ENCODE data around the gene AQP1.

- TF ChIP-seq, protein P1, sequence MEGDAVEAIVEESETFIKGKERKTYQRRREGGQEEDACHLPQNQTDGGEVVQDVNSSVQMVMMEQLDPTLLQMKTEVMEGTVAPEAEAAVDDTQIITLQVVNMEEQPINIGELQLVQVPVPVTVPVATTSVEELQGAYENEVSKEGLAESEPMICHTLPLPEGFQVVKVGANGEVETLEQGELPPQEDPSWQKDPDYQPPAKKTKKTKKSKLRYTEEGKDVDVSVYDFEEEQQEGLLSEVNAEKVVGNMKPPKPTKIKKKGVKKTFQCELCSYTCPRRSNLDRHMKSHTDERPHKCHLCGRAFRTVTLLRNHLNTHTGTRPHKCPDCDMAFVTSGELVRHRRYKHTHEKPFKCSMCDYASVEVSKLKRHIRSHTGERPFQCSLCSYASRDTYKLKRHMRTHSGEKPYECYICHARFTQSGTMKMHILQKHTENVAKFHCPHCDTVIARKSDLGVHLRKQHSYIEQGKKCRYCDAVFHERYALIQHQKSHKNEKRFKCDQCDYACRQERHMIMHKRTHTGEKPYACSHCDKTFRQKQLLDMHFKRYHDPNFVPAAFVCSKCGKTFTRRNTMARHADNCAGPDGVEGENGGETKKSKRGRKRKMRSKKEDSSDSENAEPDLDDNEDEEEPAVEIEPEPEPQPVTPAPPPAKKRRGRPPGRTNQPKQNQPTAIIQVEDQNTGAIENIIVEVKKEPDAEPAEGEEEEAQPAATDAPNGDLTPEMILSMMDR (IDR thresholded peaks at IDR 0.05), result no peak
- TF ChIP-seq POLR2A (IDR thresholded peaks at IDR 0.05), result no peak
These were observed 5.1 kb downstream of the AQP1 start for GRCh38 chr7:30916767-30917166.
